Suppressor macrophage treated with lipopolysaccharide for 4 hours (primary cell): Measurements from ENCODE around the gene LGMN.

Experiments
- DNase-seq: peaks from one replicate; pipeline ENCODE4 v3.0.0-alpha.2; 2020

LGMN gene

DNA sequence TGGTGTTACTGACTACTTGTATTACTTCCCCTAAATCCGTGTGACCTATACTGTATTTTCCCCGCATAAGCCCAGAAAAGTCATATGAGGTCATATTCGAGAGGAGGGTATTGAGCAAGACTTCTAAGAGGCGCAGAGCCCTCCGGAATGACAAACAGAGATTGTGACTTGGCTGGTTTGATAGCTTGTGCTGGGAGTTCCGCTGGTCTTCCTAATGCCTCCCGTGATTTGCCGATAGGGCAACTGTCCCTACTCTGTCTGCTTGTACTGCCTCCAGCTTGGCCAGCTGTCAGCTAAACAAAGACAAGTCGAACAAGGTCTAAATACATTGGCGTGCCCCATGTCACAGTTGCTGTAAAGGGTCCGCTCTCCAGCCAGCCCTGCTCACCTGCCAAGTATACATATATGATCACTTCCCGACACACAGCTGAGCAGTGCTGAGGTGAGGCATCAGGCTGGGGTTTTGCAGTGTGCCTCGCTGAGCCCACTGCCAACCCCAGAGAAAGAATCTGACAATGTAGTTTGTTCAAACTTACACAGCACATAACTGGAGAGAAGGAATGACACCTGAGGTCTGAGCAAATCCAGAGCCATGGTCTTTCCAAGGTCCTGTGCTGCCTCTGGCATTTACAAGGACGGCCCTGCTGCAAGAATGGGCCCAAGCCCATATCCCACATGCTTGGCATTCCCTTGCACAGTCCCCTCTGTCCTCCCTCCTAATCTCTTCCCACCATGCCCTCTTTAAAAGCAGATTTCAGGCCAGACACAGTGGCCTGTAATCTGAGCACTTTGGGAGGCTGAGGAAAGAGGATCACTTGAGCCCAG lies 23.7 kb downstream of the LGMN start:
- DNase-seq, result peak; percentile 97

DNA sequence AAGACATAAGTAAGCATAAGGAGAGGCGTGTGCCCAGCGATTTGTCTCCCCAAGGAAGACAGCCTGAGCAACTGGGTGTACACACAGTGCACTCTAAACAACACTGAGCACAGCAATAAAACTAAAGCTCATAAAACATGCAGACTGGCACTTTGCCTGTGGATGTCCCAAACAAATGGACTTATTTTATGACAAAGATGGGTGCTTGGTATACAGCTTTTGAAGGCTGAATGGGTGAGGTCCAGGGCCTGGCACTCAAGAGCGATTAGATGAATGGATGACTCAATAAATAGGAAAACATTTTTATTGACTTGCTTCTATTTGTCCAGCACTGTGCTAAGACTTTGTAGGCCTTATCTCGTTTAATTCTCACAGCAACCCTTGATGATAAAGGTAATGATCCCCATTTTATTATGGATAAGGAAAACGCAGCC lies 28.5 kb downstream of the LGMN start:
- DNase-seq, result no peak

DNA sequence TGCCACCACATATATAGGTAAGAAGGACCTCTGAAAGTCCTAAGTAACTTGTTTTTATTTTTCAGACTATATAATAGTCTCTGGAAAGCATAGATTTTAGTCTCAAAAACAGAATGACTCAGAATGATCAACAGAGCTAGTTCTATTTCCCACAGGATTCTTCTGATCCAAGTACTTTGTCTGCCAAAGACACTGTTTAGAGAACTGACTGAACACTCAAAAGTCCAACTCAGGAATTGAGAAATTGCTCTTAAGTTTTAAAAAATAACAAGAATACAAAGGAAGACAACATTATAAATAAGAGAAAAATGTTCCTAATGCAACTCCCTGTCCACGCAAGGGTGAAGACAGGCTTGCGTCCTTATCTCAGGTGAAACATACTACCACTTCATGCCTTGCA lies 29.0 kb downstream of the LGMN start:
- DNase-seq, result no peak

DNA sequence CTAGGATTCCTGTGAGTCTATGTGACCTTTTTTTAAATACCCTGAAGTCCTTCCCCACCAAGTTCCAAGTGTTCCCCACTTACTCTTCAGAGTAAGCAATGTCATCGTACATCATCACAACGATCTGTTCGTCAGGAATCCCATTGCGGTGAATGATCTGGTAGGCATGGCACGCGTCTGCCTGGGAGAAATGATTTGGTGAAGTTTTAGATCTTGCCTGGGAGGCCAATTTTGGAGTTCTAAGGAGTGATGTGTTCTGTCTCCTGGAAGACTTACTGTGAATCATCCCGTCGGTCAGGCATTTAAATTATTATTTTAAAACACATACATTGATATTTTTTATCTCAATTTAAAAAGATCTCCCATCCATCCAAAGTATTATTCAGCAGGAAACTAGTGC lies 29.8 kb downstream of the LGMN start:
- no peak for DNase-seq

DNA sequence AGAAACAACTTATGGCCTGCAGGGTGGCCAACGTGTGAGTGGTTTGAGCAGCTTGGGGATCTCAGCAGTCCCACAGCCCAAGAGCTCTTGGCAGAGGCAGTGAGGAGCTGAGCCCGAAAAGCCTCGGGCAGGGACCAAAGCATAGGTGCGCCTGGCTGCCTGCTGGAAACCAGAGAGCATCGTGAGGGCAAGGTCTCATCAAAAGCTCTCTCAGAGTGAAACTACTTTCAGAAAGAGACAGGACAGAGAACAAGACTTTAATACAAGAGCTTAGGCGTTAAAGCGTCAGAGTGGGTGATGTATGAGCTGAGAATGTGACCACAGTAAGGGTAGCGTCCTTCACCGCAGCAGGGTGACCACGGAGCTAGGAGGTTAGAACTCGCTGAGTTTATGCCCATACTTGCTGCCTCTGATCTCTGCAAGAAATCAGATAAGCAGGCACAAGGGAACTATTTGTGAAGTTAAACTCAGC lies 30.8 kb downstream of the LGMN start:
- no peak for DNase-seq

DNA sequence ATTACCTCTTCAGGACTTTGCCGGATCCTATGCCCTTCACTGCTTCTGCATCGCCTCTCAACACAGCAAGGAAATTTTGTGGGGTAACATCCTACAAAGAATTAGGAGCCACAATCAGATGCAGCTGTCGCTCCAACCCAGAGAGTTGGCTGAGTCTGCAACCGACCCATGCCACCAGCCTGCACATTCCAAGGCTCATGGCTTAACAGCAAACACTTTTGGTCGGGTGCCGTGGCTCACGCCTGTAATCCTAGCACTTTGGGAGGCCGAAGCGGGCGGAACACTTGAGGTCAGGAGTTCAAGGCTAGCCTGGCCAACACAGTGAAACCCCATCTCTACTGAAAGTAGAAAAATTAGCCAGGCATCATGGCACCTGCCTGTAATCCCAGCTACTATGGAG lies 32.3 kb downstream of the LGMN start:
- no peak for DNase-seq

DNA sequence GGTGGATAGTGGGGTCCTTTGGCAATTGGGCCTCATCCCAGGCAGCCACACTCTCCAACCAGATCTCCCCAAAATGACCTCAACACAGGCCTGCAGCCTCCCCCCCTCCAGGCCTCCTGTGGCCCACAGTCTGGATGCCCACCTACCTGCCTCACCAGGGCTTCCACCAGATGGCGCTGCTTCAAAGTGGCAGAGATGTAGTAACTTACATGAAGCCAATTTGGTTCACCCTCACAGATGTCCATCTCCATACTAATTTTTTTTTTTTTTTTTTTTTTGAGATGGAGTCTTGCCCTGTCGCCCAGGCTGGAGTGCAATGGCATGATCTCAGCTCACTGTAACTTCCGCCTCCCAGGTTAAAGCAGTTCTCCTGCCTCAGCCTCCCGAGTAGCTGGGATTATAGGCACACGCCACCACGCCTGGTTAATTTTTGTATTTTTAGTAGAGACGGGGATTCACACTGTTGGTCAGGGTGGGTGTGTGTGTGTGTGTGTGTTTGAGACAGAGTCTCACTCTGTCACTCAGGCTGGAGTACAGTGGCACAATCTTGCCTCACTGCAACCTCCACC lies 33.6 kb downstream of the LGMN start:
- peak; percentile 81 for DNase-seq

DNA sequence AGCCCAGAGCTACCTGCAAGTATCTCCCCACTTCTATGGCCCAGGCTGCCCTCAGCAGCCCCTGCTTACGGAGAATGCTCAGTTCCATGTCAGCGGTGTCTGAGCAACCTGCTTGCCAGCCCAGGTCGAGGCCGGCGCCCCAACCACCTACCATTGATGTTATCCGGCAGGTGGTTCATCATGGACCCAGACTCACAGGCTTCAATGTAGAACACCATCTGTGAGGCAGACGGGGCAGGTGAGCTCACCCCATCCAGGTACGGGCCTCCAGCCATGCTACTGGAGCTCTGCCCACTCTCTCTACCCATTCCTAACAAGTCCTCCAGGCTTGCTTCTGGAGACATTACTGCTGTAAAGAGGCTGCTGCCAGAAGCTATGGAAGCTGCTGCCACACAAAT lies 35.8 kb downstream of the LGMN start:
- DNase-seq, result no peak

DNA sequence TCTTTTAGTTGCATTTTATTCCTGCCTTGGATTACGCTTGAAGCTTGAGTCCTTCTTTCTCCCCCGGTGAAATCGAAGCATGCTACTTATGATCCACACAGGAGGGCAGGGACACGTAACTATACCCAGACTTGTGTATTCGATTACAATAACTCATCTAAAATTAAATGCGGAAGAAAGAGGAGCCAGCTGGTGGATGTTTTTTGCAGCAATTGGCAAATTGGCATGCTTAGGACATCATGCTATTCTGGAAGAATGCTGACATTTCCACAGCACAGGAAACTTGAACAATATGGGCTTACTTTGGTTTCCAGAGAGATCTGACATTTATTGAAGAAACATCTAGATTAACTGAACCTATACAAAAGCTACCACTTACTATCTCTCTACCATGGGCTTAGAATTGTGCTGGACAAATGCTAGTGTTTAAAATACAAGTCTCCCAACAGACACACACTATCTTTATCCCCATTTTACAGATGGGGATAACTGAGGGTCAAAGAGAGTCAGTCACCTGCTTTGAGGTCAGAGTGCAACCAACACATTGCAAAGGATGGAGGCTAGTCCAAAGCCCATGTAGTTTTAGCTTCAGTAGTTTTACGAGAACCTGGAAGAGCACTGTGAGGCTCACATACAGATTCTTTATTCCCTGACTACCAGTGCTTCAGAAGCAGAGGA lies 36.3 kb downstream of the LGMN start:
- DNase-seq, result no peak

DNA sequence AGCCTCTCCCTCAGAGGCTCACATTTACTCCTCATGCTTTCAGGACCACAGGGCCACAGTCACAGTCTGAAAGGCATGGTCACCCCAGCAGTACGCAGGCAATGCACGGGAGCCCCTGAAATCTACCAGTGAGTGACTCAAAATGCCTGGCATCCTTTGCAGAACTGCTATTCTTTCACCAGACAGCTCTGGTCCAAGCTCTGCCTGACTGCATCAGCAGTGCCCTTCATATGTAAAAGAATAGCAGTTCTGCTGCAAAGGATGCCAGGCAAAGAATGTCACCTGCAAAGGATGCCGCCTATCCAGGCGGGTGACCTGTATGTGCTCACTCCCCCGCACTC lies 38.5 kb downstream of the LGMN start:
- DNase-seq, result no peak

DNA sequence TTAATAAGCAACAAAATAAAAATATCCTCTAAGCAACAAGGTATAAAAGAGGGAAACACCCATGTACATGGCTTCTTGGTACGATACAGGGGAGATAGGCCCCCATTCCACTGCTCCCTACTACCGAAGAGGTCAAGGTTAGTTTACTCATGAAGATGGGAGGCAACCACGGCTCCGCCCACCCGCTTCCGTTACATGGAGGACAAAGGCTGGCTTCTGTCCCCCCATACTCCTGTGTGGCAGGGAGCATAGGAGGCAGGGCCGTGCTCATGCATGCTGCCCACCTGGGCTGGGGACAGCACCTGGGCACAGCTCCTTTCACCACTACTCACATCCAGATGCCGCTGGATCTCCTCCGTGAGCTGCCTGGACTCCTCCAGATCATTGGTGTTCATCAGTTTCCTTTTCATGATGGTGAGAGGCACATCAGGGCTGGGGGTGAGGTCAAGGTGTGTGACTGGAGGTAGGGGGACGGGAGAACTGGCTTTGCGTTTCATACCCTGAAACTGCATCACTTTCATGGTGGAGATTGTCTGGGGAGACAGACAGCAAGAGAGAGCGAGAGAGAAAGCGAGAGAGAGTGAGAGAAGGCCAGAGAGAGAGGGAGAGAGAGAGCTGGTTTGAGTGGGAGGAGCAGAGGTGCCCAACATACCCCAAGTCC lies 39.0 kb downstream of the LGMN start:
- no peak for DNase-seq

DNA sequence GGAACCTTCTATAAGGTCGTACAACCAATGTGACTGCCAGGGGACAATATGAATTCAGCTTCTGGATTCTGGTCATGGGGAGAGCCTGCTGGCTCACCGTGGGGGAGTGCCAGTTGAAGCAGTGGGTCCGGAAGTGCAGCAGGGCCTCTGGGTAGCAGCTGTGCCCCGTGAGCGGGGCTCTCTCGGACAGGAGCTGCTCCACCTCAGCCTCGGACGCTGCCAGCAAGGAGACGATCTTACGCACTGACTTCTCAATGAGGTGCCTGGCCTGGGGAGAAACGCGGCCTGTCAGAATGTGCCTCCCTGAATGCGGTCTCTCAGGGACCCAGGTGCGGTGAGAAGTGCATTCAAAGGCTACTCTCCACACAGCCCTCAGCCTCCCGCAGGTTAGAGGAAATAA lies 42.0 kb downstream of the LGMN start:
- DNase-seq, result no peak

DNA sequence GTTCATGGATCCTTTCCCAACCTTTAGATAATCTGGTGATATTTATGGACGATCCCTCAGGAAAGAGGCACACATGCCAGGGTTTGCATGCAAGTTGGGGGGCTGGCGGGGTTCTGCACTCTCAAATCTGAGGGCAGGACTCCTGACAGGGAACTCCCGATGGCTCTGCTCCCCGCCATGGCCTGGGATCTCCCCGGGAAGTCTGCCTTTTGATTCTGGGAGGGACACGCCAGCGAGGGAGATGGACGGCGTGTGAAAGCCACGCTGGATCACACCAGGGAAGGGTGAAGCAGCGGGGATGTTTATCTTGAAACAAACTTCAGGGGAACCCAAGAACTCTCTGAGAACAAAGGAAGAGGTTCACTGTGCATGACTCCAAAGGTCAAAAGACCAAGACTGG lies 43.6 kb downstream of the LGMN start:
- DNase-seq, result no peak

DNA sequence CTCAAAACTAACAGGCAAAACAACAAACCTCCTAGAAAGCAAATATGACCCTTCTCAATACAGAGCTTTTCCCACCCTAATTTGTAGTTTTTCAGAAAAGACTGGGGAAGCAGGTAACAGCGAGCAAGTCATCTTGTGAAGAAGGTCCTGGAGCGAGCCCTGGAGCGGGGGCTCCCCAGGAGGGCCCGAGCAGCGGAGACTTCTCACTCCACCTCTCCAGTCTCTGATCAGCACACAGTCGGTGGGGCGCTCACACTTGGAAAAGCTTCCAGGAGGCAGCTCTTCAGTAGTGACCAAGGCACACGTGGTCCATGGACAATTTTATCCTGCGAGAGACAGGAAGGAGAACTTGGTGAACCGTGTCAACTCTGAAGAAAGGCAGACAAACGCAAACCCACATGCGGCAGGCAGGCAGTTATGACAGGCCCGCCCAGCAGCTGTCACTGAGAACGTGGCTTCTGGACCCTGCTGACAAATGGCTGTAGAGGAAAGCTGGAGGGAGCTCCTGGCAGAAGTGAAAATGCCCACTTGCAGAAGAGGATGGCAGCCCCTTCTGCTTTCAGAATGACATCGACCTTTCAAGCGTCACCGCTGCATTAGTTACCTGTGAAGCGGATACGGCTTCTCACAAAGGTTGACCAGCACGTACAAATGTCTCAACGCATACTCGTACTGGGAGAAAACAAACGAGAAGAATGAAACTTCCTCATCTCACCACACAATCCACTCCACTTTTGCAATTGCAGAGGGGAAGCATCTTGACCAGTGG lies 44.2 kb downstream of the LGMN start:
- peak; percentile 96 for DNase-seq

DNA sequence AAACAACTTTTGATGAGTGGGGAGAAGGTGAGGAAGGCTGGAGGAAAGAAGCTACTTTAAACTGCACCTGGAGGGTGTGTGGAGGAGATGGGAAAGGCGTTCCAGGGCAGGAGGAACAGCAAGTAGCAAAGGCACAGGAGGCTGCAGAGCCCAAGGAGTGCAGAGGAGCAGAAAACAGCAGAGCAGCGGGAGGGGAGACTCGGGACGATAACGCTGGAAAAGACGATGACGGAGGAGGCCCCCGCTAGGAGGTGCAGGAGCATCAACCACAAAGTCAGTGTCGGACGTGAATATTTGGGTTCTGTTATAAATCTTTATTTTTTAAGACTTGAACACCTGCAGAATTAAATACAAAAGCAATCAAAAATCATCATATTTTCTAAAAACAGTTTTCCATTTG lies 44.9 kb downstream of the LGMN start:
- DNase-seq, result no peak

DNA sequence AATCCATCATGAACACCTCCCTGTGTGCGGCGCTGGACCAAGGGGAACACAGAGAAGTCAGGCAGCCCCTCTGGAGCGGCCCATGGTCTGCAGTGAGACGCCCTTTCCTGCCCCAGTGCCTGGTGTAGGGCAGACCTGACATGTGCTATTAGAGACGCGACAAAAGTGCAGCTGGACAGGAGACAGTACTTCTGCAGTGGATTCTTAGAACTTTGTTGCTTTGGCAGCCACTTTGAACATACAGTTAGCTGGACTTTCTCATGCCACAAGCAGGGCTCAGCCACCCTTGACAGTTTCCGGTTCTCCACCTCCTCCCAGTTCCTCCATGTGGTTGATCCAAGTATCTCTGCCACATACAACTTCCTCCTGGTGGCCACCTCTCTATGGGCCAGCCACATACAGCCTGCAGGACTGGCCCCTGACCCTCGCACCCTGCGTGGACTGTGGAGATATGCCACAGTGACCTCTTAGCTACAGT lies 45.9 kb downstream of the LGMN start:
- DNase-seq, result peak; percentile 60

DNA sequence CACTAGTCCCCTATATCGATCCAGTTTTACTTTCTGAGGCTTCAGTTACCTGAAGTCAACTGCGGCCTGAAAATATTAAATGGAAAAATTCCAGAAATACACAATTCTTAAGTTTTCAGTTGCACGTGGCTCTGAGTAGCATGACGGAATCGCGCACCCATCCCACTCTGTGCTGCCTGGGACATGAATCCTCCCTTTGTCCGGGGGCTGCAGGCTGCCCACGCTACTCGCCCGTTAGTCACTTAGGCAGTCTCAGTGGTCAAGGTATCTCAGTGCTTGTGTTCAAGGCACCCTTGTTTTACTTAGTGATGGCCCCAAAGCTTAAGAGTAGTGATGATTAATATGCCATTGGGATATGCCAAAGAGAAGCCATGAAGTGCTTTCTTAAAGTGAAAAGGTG lies 46.6 kb downstream of the LGMN start:
- DNase-seq, result no peak

DNA sequence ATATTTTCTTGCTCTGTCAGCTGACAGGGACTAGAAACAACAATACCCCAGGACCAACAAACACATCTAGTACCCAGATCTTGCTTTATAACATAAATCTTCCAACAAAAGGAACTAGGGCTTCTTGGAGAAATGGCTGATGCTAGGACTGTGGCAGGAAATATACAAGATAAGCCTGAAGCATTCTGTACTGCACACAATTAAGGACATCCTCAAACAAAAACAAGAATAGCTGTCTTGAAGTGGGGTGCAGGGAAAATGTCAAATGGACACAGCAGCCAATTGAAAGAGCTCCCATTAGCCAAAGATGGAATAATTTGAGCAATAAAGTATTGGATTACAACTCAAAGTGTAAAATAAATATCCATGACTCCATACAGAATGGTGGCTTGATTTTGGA lies 50.0 kb downstream of the LGMN start:
- DNase-seq, result no peak

DNA sequence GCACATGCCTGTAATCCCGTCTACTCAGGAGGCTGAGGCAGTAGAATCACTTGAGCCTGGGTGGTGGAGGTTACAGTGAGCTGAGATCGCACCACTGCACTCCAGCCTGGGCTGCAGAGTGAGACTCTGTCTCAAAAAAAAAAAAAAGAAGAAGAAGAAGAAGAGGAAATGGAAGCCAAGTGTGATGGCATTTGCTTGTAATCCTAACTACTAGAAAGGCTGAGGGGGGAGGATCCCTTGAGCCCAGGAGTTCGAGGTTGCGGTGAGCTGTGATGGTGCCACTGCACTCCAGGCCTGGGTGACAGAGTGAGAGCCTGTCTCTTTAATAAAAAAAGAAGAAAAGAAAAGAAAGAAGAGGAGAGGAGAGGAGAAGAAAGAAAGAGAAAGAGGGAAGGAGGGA lies 52.1 kb downstream of the LGMN start:
- DNase-seq, result peak; percentile 61

DNA sequence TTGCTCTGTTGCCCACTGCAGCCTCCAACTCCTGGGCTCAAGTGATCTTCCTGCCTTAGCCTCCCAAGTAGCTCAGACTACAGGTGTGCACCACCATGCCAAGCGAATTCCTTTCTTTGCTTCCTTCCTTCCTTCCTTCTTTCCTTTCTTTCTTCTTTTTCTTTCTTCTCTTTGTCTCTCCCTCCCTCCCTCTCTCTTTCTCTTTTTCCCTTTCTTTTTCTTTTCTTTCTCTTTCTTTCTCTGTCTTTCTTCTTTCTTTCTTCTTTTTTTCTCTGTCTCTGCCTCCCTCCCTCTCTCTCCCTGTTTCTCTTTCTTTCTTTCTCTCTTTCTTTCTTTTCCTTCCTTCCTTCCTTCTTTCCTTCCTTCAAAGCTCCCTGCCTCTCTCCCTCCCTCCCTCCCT lies 52.9 kb downstream of the LGMN start:
- DNase-seq, result no peak

DNA sequence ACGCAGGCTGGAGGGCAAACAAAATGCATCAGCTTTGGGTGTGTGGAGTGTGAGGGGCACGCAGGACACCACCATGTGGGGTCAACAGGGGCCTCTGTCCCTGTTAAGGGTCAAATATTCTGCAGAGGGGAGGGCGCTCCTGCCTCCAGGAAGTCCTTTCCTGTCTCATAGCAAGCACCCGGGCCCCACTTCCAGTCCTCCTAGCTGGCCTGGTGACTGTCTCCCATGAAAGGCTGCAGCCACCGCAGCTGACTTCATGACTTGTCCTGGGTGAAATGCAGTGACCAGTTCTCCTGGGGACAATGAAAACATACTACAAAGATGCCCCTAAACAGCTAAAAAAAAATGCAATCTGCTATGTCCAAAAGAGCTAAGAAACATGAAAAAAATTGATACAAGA lies 53.6 kb downstream of the LGMN start:
- DNase-seq, result no peak

DNA sequence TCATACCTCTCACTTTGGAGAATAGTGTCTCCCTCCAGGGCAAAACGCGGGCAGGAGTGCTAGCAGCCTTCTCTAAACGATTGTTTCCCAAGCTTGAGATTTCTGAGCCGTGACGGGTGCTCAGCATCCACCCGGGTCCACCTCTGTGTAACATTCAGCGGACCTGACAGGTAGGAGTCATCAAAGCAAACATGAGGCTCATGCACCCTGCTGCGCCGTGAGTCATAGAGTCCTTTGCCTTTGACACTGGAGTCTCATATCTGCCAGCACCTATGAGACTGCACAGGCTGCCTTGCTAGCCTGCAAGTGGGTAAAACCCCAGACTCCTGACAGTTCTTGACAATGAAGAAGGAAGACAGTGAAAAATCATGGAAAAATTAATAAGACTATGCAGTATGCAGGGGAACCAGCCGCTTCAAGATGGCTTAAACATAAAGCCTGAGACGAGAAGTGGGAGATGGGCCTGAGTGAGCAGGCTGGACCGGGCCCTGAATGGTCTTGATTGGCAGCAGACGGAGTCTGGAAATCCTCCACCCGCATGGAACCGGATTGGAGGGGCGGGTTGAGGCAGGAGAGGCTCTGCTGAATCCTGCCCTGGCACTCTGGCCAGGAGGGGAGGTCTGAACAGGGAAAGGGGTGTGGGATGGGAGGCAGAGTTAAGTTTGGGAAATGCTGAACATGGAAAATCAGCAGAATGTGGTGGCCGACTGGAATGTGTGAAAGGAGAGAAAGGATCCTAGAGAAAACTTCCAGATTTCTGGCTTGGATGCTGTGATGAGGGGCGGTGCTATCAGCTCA lies 54.2 kb downstream of the LGMN start:
- DNase-seq, result no peak
